NCI-H1417 (cell line): Measurements from ENCODE around the gene MAST2.
"Not testable (repeated sequence)": the region's sequence is repeated elsewhere in the genome, so short reads cannot be mapped to it uniquely, and the experiment has no call there.

Experiments used
- DNase-seq, 3 experiments: peaks; one replicate each; lab custom pipeline; 2025; lab: John Stamatoyannopoulos, UW

The MAST2 gene

GRCh38 chr1:45894331-45894730 lies 90.9 kb downstream of the MAST2 start:
- no peak for DNase-seq

GRCh38 chr1:45894921-45895320 lies 91.5 kb downstream of the MAST2 start:
- DNase-seq, result no peak

- DNase-seq, result no peak
Observed at GRCh38 chr1:45895406-45895805, 92.0 kb downstream of the MAST2 start.

- DNase-seq, result no peak
Observed at GRCh38 chr1:45906883-45907282, 103.5 kb downstream of the MAST2 start.

- DNase-seq, result no peak
Observed at GRCh38 chr1:45908611-45909140, 105.3 kb downstream of the MAST2 start.

GRCh38 chr1:45911634-45912033 lies 108.2 kb downstream of the MAST2 start:
- no peak for DNase-seq

- no peak for DNase-seq
Observed at GRCh38 chr1:45913183-45913683, 109.8 kb downstream of the MAST2 start.

GRCh38 chr1:45913731-45914501 lies 110.5 kb downstream of the MAST2 start:
- DNase-seq, result no peak

- DNase-seq, result no peak
Observed at GRCh38 chr1:45914836-45915235, 111.4 kb downstream of the MAST2 start.

GRCh38 chr1:45922374-45922773 lies 119.0 kb downstream of the MAST2 start:
- DNase-seq, result no peak

- no peak for DNase-seq
Observed at GRCh38 chr1:45922813-45923212, 119.4 kb downstream of the MAST2 start.

GRCh38 chr1:45923343-45923742 lies 119.9 kb downstream of the MAST2 start:
- DNase-seq, result no peak

- no peak for DNase-seq
Observed at GRCh38 chr1:45924736-45925135, 121.3 kb downstream of the MAST2 start.

GRCh38 chr1:45925728-45926287 lies 122.4 kb downstream of the MAST2 start:
- DNase-seq, result no peak

- peak in 1 of 3 experiments; percentile 34 for DNase-seq
Observed at GRCh38 chr1:45926330-45926729, 122.9 kb downstream of the MAST2 start.

GRCh38 chr1:45927231-45927915 lies 124.0 kb downstream of the MAST2 start:
- peak in 1 of 3 experiments; percentile 43 for DNase-seq

- DNase-seq, result no peak
Observed at GRCh38 chr1:45928486-45929205, 125.2 kb downstream of the MAST2 start.

GRCh38 chr1:45929257-45929687 lies 125.9 kb downstream of the MAST2 start:
- peak in 2 of 3 experiments; percentile 53 to 85 for DNase-seq

GRCh38 chr1:45930258-45931150 lies 127.1 kb downstream of the MAST2 start:
- no peak for DNase-seq

GRCh38 chr1:45932205-45932604 lies 128.8 kb downstream of the MAST2 start:
- not testable (repeated sequence) for DNase-seq

GRCh38 chr1:45934947-45935346 lies 131.5 kb downstream of the MAST2 start:
- DNase-seq, result no peak
